Parietal lobe (tissue), 1 donor: ENCODE data around the gene TCF25. TPM values are rescaled to one million over a fixed set of nuclear protein-coding genes. Genes with fewer than 3 reads are reported as not detected.

ENCODE experiments used
- total RNA-seq: library from RNA; depleted of rRNA; stranded (reverse); fragments of >200 nt; gene quantifications from one replicate; pipeline ENCODE4 v1.2.3, GENCODE V29; 2014

The TCF25 gene, protein sequence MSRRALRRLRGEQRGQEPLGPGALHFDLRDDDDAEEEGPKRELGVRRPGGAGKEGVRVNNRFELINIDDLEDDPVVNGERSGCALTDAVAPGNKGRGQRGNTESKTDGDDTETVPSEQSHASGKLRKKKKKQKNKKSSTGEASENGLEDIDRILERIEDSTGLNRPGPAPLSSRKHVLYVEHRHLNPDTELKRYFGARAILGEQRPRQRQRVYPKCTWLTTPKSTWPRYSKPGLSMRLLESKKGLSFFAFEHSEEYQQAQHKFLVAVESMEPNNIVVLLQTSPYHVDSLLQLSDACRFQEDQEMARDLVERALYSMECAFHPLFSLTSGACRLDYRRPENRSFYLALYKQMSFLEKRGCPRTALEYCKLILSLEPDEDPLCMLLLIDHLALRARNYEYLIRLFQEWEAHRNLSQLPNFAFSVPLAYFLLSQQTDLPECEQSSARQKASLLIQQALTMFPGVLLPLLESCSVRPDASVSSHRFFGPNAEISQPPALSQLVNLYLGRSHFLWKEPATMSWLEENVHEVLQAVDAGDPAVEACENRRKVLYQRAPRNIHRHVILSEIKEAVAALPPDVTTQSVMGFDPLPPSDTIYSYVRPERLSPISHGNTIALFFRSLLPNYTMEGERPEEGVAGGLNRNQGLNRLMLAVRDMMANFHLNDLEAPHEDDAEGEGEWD
- 186 TPM for total RNA-seq

GRCh38 chr16:89873109-89873971 is at the start of gene TCF25:
Gene TCF25, plus strand, starts transcription at chr16:89873592. Its CDS starts 76 bp downstream, at chr16:89873668.

DNA sequence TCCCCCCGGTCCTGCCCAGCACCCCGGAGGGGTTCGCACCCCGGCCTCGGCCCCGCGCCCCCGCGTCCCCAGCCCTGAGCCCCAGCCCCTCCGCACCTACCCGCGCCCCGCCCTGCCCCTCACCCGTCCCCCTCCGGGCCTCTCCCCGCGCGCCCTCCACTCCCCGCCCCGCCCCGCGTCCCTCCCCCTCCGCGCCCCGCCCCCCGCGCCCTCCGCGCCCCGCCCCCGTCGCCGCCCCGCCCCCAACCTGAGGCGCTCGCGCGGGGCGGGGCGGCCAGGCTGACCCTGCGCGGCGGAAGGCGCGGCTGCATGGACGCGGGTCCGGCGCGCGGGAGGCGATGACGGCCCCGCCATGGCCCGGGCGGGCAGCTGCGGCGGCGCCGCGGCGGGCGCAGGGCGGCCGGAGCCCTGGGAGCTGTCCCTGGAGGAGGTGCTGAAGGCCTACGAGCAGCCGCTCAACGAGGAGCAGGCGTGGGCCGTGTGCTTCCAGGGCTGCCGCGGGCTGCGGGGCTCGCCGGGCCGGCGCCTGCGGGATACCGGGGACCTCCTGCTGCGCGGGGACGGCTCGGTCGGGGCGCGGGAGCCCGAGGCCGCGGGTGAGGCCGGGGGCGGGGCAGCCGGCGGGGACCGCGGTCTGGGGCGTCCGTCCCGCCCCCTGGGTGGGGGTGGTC is 45.1 kb upstream of the TCF25 start, which contains the start of gene SPIRE2:
SPIRE2 (plus strand) TSS at position 277 of the 671 bp plus-strand sequence; CDS start at position 353, 76 bp downstream.

GRCh38 chr16:89918453-89919347 is 45.3 kb downstream of the TCF25 start, which contains the start of gene MC1R:
Gene MC1R, plus strand, starts transcription at chr16:89918862. Its CDS starts 397 bp downstream, at chr16:89919259.

DNA sequence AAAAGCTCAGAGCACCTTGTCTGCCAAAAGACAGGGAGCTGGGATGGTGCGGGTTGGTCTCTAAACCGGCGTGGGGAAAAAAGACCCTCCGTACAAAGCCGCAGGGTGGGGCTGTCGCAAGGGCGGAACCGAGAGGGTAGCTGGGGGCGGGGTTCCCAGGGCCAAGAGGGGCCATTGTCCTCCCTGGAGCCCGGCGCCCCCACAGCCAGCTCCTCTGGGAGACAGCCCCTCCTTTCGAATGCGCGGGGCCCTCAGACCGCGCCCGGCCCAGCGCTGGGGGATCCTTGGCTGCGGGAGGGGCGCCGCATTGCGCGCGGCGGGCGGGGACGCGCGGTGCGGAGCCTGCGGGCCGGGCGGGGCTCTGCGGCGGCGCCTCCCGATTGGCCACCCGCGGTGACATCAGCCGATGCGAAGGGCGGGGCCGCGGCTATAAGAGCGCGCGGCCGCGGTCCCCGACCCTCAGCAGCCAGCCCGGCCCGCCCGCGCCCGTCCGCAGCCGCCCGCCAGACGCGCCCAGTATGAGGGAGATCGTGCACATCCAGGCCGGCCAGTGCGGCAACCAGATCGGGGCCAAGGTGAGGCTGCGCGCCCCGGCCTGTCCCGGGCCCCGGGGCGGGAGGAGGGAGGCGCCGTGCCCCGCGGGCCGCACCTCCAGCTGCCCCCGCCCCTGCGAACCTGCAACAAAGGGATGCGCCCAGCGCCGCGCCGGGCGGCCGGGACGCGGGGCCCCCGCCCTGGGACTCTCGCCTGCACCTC is 49.7 kb downstream of the TCF25 start, which contains the start of gene TUBB3:
TUBB3 (plus strand) TSS at position 459 of the 756 bp plus-strand sequence; CDS start at position 519, 60 bp downstream.

Other genes with a start within 250 kb of the TCF25 start
- 81.4 TPM for gene CHMP1A, start 215.9 kb upstream of the TCF25 start, total RNA-seq
- gene SPATA33, start 215.8 kb upstream of the TCF25 start, total RNA-seq, result 16.6 TPM
- 52.6 TPM for gene CDK10, start 186.9 kb upstream of the TCF25 start, total RNA-seq
- 16.3 TPM for gene SPATA2L, start 171.9 kb upstream of the TCF25 start, total RNA-seq
- gene VPS9D1, start 152.7 kb upstream of the TCF25 start, total RNA-seq, result 17.8 TPM
- gene ZNF276, start 152.1 kb upstream of the TCF25 start, total RNA-seq, result 38.2 TPM
- 30.7 TPM for gene FANCA, start 56.9 kb upstream of the TCF25 start, total RNA-seq
- 33.5 TPM for gene SPIRE2, start 45.1 kb upstream of the TCF25 start, total RNA-seq
- 10.3 TPM for gene MC1R, start 45.3 kb downstream of the TCF25 start, total RNA-seq
- gene TUBB3, start 49.8 kb downstream of the TCF25 start, total RNA-seq, result 2,642 TPM
- 76.4 TPM for gene DEF8, start 75.2 kb downstream of the TCF25 start, total RNA-seq
- 22.5 TPM for gene DBNDD1, start 145.9 kb downstream of the TCF25 start, total RNA-seq
- not detected for gene PRDM7, start 203.7 kb downstream of the TCF25 start, total RNA-seq